GM04503 (cell line): Measurements from ENCODE around the gene CACNA2D4.
A peak's percentile ranks its signal among the peaks of the same experiment; 100 is the strongest.

Experiments used
- DNase-seq: peaks from one replicate; pipeline ENCODE4 v3.0.0-alpha.2; 2012; ENCODE audit warnings: low read depth

CACNA2D4 gene

GRCh38 chr12:1776170-1776921, 142.1 kb downstream of the CACNA2D4 start:
- DNase-seq: peak; percentile 58

GRCh38 chr12:1773937-1774655, 144.4 kb downstream of the CACNA2D4 start:
- DNase-seq: no peak

GRCh38 chr12:1769809-1770494, 148.5 kb downstream of the CACNA2D4 start:
- DNase-seq: no peak

- no peak for DNase-seq
Measured at GRCh38 chr12:1768615-1769014, 149.8 kb downstream of the CACNA2D4 start.

GRCh38 chr12:1767407-1768090, 150.9 kb downstream of the CACNA2D4 start:
- DNase-seq: no peak

GRCh38 chr12:1766110-1766509, 152.3 kb downstream of the CACNA2D4 start:
- DNase-seq: no peak

GRCh38 chr12:1763153-1763552, 155.3 kb downstream of the CACNA2D4 start:
- no peak for DNase-seq

- DNase-seq: no peak
Measured at GRCh38 chr12:1761857-1762256, 156.6 kb downstream of the CACNA2D4 start.

GRCh38 chr12:1760566-1761382, 157.7 kb downstream of the CACNA2D4 start:
- DNase-seq: no peak

GRCh38 chr12:1758887-1759286, 159.6 kb downstream of the CACNA2D4 start:
- no peak for DNase-seq

- DNase-seq: no peak
Measured at GRCh38 chr12:1758376-1758775, 160.1 kb downstream of the CACNA2D4 start.

GRCh38 chr12:1750300-1750699, 168.2 kb downstream of the CACNA2D4 start:
- no peak for DNase-seq

- no peak for DNase-seq
Measured at GRCh38 chr12:1749019-1749418, 169.4 kb downstream of the CACNA2D4 start.

- no peak for DNase-seq
Measured at GRCh38 chr12:1747609-1748008, 170.8 kb downstream of the CACNA2D4 start.

GRCh38 chr12:1744932-1745331, 173.5 kb downstream of the CACNA2D4 start:
- DNase-seq: no peak
